HCT116 (cell line): Measurements from ENCODE around the gene SLC2A9. TPM values are rescaled to one million over a fixed set of nuclear protein-coding genes. Genes with fewer than 3 reads are reported as not detected.

Source experiments
- ATAC-seq: fragments of 200-7000 bp; cut with Tn5 transposase; 2 replicates; pipeline ENCODE4 v1.9.1; 2020; ENCODE audit warnings: mild to moderate bottlenecking, moderate library complexity
- BruUV-seq: library from RNA; stranded (reverse); fragments of 400-500 nt; replicated peaks from 2 replicates; lab custom pipeline; 2021; lab: Mats Ljungman, UMichigan
- CTCF ChIA-PET: fragments of 300-600 bp; sonication (Branson Sonifier 250); formaldehyde crosslinking; loops from one replicate; lab custom pipeline; 2021; ENCODE audit warnings: antibody characterized with exemption; lab: Charles Lee
- POLR2A ChIA-PET: fragments of 300-600, 350-600 bp; sonication (Branson Sonifier 250); formaldehyde crosslinking; loops from one replicate; lab custom pipeline; 2021; ENCODE audit warnings: antibody characterized with exemption; lab: Charles Lee
- RAD21 ChIA-PET, 2 experiments: fragments of 300-600 bp; sonication (Branson Sonifier 250); formaldehyde crosslinking; loops; one replicate each; lab custom pipeline; 2023; ENCODE audit warnings: low total read pairs in 2 of 2; ENCODE audit not compliant: uncharacterized antibody in 2 of 2, unreplicated experiment in 2 of 2, low non-redundant PET in 1 of 2; lab: Charles Lee
- DNase-seq: peaks from one replicate; pipeline ENCODE4 v3.0.0-alpha.2; 2010; ENCODE audit warnings: low read depth, low spot score
- H2AFZ ChIP-seq: fragments of 200-600 bp; shearing (Covaris generic), sonication (generic); 2 replicates; pipeline ENCODE4 v1.6.1; 2017; ENCODE audit warnings: low read depth, mixed run types, mixed read lengths, antibody characterized with exemption, low read length; ENCODE audit not compliant: poor library complexity, severe bottlenecking
- H3K27ac ChIP-seq: 2 replicates; pipeline ENCODE4 v1.5.1; 2012; ENCODE audit warnings: low read depth, low read length
- H3K27me3 ChIP-seq: fragments of 200-600 bp; sonication (generic); 2 replicates; pipeline ENCODE4 v1.6.1; 2016; ENCODE audit warnings: mixed run types, low read length, mixed read lengths; ENCODE audit not compliant: insufficient read depth
- H3K36me3 ChIP-seq, 2 experiments: fragments of 200-500 bp in 1 of 2; fragments of 200-600 bp in 1 of 2; sonication (Bioruptor generic) in 1 of 2; sonication (generic) in 1 of 2; 2 replicates each; pipeline versions ENCODE4 v1.5.1 to v1.6.1; 2014 to 2016; ENCODE audit warnings: low read length in 2 of 2, inconsistent platforms in 1 of 2, mixed read lengths in 1 of 2, mixed run types in 1 of 2; ENCODE audit not compliant: insufficient read depth in 2 of 2, control insufficient read depth in 1 of 2
- H3K4me1 ChIP-seq, 2 experiments: fragments of 200-600 bp in 1 of 2; sonication (generic) in 1 of 2; 2 replicates each; pipeline versions ENCODE4 v1.5.1 to v1.6.1; 2012 to 2017; ENCODE audit warnings: low read length in 2 of 2, inconsistent platforms in 1 of 2, mild to moderate bottlenecking in 1 of 2, mixed read lengths in 1 of 2, mixed run types in 1 of 2, moderate library complexity in 1 of 2; ENCODE audit not compliant: insufficient read depth in 2 of 2, control insufficient read depth in 1 of 2
- H3K4me2 ChIP-seq: fragments of 200-600 bp; sonication (generic); 2 replicates; pipeline ENCODE4 v1.6.1; 2017; ENCODE audit warnings: mixed run types, low read length, mixed read lengths
- H3K4me3 ChIP-seq, 2 experiments: fragments of 200-600 bp in 1 of 2; sonication (generic) in 1 of 2; replicated peaks in 1 of 2; 2 replicates each; pipeline ENCODE4 v1.5.1; 2011 to 2016; ENCODE audit warnings: low read length in 2 of 2, control low read depth in 1 of 2, low read depth in 1 of 2, mild to moderate bottlenecking in 1 of 2, mixed read lengths in 1 of 2, mixed run types in 1 of 2
- H3K79me2 ChIP-seq: fragments of 200-600 bp; sonication (generic); 2 replicates; pipeline ENCODE4 v1.6.1; 2017; ENCODE audit warnings: mild to moderate bottlenecking, mixed run types, low read length, moderate library complexity, mixed read lengths; ENCODE audit not compliant: insufficient read depth
- H3K9ac ChIP-seq: fragments of 200-600 bp; sonication (generic); 2 replicates; pipeline ENCODE4 v1.6.1; 2016; ENCODE audit warnings: low read length, mixed read lengths
- H3K9me2 ChIP-seq: fragments of 200-600 bp; sonication (generic), shearing (Covaris generic); 2 replicates; pipeline ENCODE4 v1.6.1; 2017; ENCODE audit warnings: mixed run types, mild to moderate bottlenecking, moderate library complexity; ENCODE audit not compliant: insufficient read depth
- H3K9me3 ChIP-seq, 2 experiments: fragments of 200-500 bp in 1 of 2; fragments of 200-600 bp in 1 of 2; sonication (Bioruptor generic) in 1 of 2; sonication (generic) in 1 of 2; 2 replicates each; pipeline ENCODE4 v1.6.1; 2014 to 2017; ENCODE audit warnings: low read length in 2 of 2, mixed read lengths in 2 of 2, inconsistent platforms in 1 of 2, low read depth in 1 of 2, mild to moderate bottlenecking in 1 of 2, mixed run types in 1 of 2, moderate library complexity in 1 of 2; ENCODE audit not compliant: control insufficient read depth in 1 of 2, insufficient read depth in 1 of 2
- H4K20me1 ChIP-seq: fragments of 200-600 bp; sonication (generic), shearing (Covaris generic); 2 replicates; pipeline ENCODE4 v1.6.1; 2017; ENCODE audit warnings: mixed run types, mild to moderate bottlenecking, moderate library complexity; ENCODE audit not compliant: insufficient read depth
- CEBPB ChIP-seq: IDR thresholded peaks from 2 replicates; pipeline ENCODE4 v1.6.1; 2012; ENCODE audit warnings: low read depth
- TCF7L2 ChIP-seq: IDR thresholded peaks from 2 replicates; pipeline ENCODE4 v1.7.0; 2011; ENCODE audit warnings: borderline replicate concordance, inconsistent platforms; ENCODE audit not compliant: insufficient read depth, insufficient read length; ENCODE audit errors: extremely low read depth
- intact Hi-C: fragments of 100-400 bp; cut with micrococcal nuclease; formaldehyde crosslinking; loops from 2 replicates; pipeline ENCODE4 v1.10.0; 2022
- total RNA-seq: library from RNA; stranded (reverse); gene quantifications from one replicate; pipeline ENCODE4 v1.2.1, GENCODE V29; 2021; ENCODE audit not compliant: unreplicated experiment
- TF ChIP-seq, protein P1 (sequence below), 3 experiments: fragments of 200-600 bp in 1 of 3; sonication (generic) in 1 of 3; IDR thresholded peaks in 2 of 3; conservative IDR thresholded peaks in 1 of 3; 2 replicates each; pipeline ENCODE4 v1.5.1; 2012 to 2017; ENCODE audit warnings: low read depth in 2 of 3, low read length in 2 of 3, antibody characterized with exemption in 1 of 3, borderline replicate concordance in 1 of 3, control low read depth in 1 of 3, mild to moderate bottlenecking in 1 of 3, mixed read lengths in 1 of 3, mixed run types in 1 of 3, moderate library complexity in 1 of 3; ENCODE audit not compliant: insufficient read depth in 1 of 3

The SLC2A9 gene
- total RNA-seq, 1 experiment from 2014 or later = 2.2 TPM

GRCh38 chr4:9847968-9848748 lies 173.1 kb downstream of the SLC2A9 start:
- H3K4me1 ChIP-seq = no peaks in the 10 kb centered on the region

More at GRCh38 chr4:9847968-9848748, 173.1 kb downstream of the SLC2A9 start:
- DNase-seq (no peak), ATAC-seq (no peak)
- CTCF ChIA-PET = no interaction called here
- Histone ChIP-seq H3K9me2 (no peaks in the 10 kb centered on the region), H2AFZ (no peak overlapping the region), H3K9ac (no peak overlapping the region), H3K27ac (no peak overlapping the region), H3K79me2 (no peaks in the 10 kb centered on the region), H3K4me3 (no peak overlapping the region), H4K20me1 (no peaks in the 10 kb centered on the region), H3K36me3 (no peaks in the 10 kb centered on the region)
- intact Hi-C loops = no loop called here
- RAD21 ChIA-PET = no interaction called here
- POLR2A ChIA-PET = no interaction called here
- BruUV-seq = no TSS peak
- TF ChIP-seq, protein P1, sequence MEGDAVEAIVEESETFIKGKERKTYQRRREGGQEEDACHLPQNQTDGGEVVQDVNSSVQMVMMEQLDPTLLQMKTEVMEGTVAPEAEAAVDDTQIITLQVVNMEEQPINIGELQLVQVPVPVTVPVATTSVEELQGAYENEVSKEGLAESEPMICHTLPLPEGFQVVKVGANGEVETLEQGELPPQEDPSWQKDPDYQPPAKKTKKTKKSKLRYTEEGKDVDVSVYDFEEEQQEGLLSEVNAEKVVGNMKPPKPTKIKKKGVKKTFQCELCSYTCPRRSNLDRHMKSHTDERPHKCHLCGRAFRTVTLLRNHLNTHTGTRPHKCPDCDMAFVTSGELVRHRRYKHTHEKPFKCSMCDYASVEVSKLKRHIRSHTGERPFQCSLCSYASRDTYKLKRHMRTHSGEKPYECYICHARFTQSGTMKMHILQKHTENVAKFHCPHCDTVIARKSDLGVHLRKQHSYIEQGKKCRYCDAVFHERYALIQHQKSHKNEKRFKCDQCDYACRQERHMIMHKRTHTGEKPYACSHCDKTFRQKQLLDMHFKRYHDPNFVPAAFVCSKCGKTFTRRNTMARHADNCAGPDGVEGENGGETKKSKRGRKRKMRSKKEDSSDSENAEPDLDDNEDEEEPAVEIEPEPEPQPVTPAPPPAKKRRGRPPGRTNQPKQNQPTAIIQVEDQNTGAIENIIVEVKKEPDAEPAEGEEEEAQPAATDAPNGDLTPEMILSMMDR (IDR thresholded peaks at IDR 0.05 in 2 of 3, conservative IDR thresholded peaks at IDR 0.05 in 1 of 3; ENCODE audit: borderline replicate concordance in 1 of 3, insufficient read depth in 1 of 3, low read depth in 2 of 3, low read length in 2 of 3) = no peak
- TF ChIP-seq TCF7L2 (no peak), CEBPB (peak; percentile 60)
- TF ChIP-seq, all 23 proteins: peak for 1
- no peak overlapping the region for H3K4me2 ChIP-seq
- H3K27me3 ChIP-seq = peaks cover 5% of the 10 kb centered on the region
- H3K9me3 ChIP-seq = no peaks in the 10 kb centered on the region
